GM19240 (cell line): ENCODE data around the gene MYLK3.

Experiments used
- DNase-seq: peaks from one replicate; pipeline ENCODE4 v3.0.0; 2011; ENCODE audit warnings: low spot score; ENCODE audit not compliant: insufficient read length

MYLK3 gene

GRCh38 chr16:46759309-46759708, 11.2 kb upstream of the MYLK3 start:
- no peak for DNase-seq

GRCh38 chr16:46757339-46758050, 9.4 kb upstream of the MYLK3 start:
- no peak for DNase-seq

- no peak for DNase-seq
Observed at GRCh38 chr16:46756772-46757171, 8.6 kb upstream of the MYLK3 start.

GRCh38 chr16:46753015-46753414, 4.9 kb upstream of the MYLK3 start:
- DNase-seq, result no peak

- no peak for DNase-seq
Observed at GRCh38 chr16:46751381-46751780, 3.2 kb upstream of the MYLK3 start.

- no peak for DNase-seq
Observed at GRCh38 chr16:46748775-46749705, 896 bp upstream of the MYLK3 start.

GRCh38 chr16:46746821-46747776, 1.0 kb downstream of the MYLK3 start:
- no peak for DNase-seq

GRCh38 chr16:46745617-46746016, 2.5 kb downstream of the MYLK3 start:
- no peak for DNase-seq

GRCh38 chr16:46743232-46743719, 4.9 kb downstream of the MYLK3 start:
- peak; percentile 53 for DNase-seq

GRCh38 chr16:46739934-46740333, 8.2 kb downstream of the MYLK3 start:
- no peak for DNase-seq

GRCh38 chr16:46737621-46738214, 10.4 kb downstream of the MYLK3 start:
- DNase-seq, result no peak

- DNase-seq, result no peak
Observed at GRCh38 chr16:46736695-46737094, 11.4 kb downstream of the MYLK3 start.

GRCh38 chr16:46733319-46733830, 14.8 kb downstream of the MYLK3 start:
- no peak for DNase-seq

GRCh38 chr16:46732561-46732960, 15.6 kb downstream of the MYLK3 start:
- DNase-seq, result no peak

- DNase-seq, result no peak
Observed at GRCh38 chr16:46731691-46732555, 16.2 kb downstream of the MYLK3 start.

GRCh38 chr16:46730801-46731690, 17.1 kb downstream of the MYLK3 start:
- no peak for DNase-seq

- no peak for DNase-seq
Observed at GRCh38 chr16:46730126-46730525, 18.0 kb downstream of the MYLK3 start.

GRCh38 chr16:46729326-46729995, 18.7 kb downstream of the MYLK3 start:
- DNase-seq, result no peak
